ENCODE results near the gene L2HGDH.

DNA sequence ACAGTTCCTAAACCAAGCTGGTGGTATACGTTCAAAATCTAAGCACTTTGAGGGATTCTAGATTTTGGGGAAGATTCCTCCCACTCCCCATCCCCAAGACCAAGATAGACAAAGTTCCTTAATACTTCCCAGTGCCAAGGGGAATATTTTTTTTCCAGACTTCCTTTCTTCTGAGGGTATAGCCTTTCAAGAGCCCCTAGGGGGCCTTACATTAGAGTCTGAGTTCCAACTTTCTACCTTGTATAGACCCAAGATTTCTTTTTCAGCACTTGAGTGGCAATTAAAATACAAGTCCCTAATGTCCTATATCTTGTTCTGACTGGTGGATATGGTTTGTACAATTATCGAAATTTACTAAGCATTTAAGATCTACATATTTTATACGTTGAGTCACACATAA lies 52.0 kb downstream of the L2HGDH start:
- TF ChIP-seq ASH2L (IDR thresholded peaks at IDR 0.05; ENCODE audit: borderline replicate concordance, low read depth) (no peak), BCL11A (IDR thresholded peaks at IDR 0.05; ENCODE audit: low read depth, low read length) (no peak), BRCA1 (IDR thresholded peaks at IDR 0.05; ENCODE audit: low read depth, low read length) (no peak), SMC3 (IDR thresholded peaks at IDR 0.05; ENCODE audit: borderline replicate concordance, low read length) (no peak), NFYA (IDR thresholded peaks at IDR 0.05; ENCODE audit: borderline replicate concordance, low read depth, low read length) (no peak), SMARCA5 (IDR thresholded peaks at IDR 0.05) (no peak), IRF5 (IDR thresholded peaks at IDR 0.05; ENCODE audit: borderline replicate concordance) (no peak), HCFC1 (IDR thresholded peaks at IDR 0.05; ENCODE audit: low read length) (no peak), CBX5 (IDR thresholded peaks at IDR 0.05; ENCODE audit: low read depth) (no peak), STAT3 (IDR thresholded peaks at IDR 0.05; ENCODE audit: low read depth, low read length) (no peak)
- TF ChIP-seq, protein P1, sequence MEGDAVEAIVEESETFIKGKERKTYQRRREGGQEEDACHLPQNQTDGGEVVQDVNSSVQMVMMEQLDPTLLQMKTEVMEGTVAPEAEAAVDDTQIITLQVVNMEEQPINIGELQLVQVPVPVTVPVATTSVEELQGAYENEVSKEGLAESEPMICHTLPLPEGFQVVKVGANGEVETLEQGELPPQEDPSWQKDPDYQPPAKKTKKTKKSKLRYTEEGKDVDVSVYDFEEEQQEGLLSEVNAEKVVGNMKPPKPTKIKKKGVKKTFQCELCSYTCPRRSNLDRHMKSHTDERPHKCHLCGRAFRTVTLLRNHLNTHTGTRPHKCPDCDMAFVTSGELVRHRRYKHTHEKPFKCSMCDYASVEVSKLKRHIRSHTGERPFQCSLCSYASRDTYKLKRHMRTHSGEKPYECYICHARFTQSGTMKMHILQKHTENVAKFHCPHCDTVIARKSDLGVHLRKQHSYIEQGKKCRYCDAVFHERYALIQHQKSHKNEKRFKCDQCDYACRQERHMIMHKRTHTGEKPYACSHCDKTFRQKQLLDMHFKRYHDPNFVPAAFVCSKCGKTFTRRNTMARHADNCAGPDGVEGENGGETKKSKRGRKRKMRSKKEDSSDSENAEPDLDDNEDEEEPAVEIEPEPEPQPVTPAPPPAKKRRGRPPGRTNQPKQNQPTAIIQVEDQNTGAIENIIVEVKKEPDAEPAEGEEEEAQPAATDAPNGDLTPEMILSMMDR (IDR thresholded peaks at IDR 0.05 in 2 of 3, conservative IDR thresholded peaks at IDR 0.05 in 1 of 3; ENCODE audit: control insufficient read depth in 2 of 3, extremely low read depth in 1 of 3, insufficient read depth in 1 of 3, low read depth in 3 of 3, low read length in 3 of 3) = no peak
